K562 (cell line): ENCODE measurements around the gene APOL2. TPM values are rescaled to one million over a fixed set of nuclear protein-coding genes. Genes with fewer than 3 reads are reported as not detected.

ENCODE experiments used
- CBX3 ChIP-seq, 2 experiments: IDR thresholded peaks; 1 replicate in 1 of 2; 2 replicates in 1 of 2; pipeline ENCODE4 v1.6.1; 2012; ENCODE audit warnings: inconsistent platforms in 2 of 2, low read length in 2 of 2, borderline replicate concordance in 1 of 2, control low read depth in 1 of 2
- CSDE1 ChIP-seq, 2 experiments: fragments of 450-650 bp; IDR thresholded peaks; 2 replicates each; pipeline ENCODE4 v1.6.1; 2016; ENCODE audit warnings: mild to moderate bottlenecking in 1 of 2
- FUS ChIP-seq: fragments of 200-400 bp; formaldehyde crosslinking; optimal IDR thresholded peaks from 2 replicates; pipeline ENCODE3; 2017; ENCODE audit warnings: low read depth, low read length
- MAZ ChIP-seq, 2 experiments: fragments of 450-650 bp in 1 of 2; sonication (generic) in 1 of 2; formaldehyde crosslinking; IDR thresholded peaks in 1 of 2; conservative IDR thresholded peaks in 1 of 2; 2 replicates each; pipeline versions ENCODE4 v1.4.0 to v1.5.0; 2020; ENCODE audit warnings: mild to moderate bottlenecking in 1 of 2, missing genetic modification reagents in 1 of 2
- MGA ChIP-seq: fragments of 450-650 bp; IDR thresholded peaks from 2 replicates; pipeline ENCODE4 v1.6.1; 2016; ENCODE audit warnings: mild to moderate bottlenecking, moderate library complexity
- NRF1 ChIP-seq, 2 experiments: fragments of 450-650 bp; IDR thresholded peaks in 1 of 2; conservative IDR thresholded peaks in 1 of 2; 2 replicates each; pipeline ENCODE4 v1.6.1; 2014; ENCODE audit warnings: mild to moderate bottlenecking in 2 of 2
- RFX1 ChIP-seq: fragments of 450-650 bp; IDR thresholded peaks from 2 replicates; pipeline ENCODE4 v1.6.1; 2016; ENCODE audit warnings: mild to moderate bottlenecking, moderate library complexity
- SIN3B ChIP-seq: fragments of 450-650 bp; IDR thresholded peaks from 2 replicates; pipeline ENCODE4 v1.6.1; 2017; ENCODE audit warnings: low read depth, mild to moderate bottlenecking, moderate library complexity
- SPI1 ChIP-seq: IDR thresholded peaks from 2 replicates; pipeline ENCODE4 v1.6.1; 2011; ENCODE audit warnings: low read depth, low read length, control low read depth, borderline replicate concordance
- ZNF263 ChIP-seq: sonication (generic); formaldehyde crosslinking; IDR thresholded peaks from 2 replicates; pipeline ENCODE4 v1.8.0; 2022; ENCODE audit warnings: mild to moderate bottlenecking, missing genetic modification reagents, borderline replicate concordance
- polyA plus RNA-seq, 8 experiments: library from polyadenylated mRNA; depleted of rRNA in 4 of 8; stranded (reverse) in 5 of 8; unstranded in 3 of 8; fragments of >200 nt; fragmentation: Nextera tagmentation in 2 of 8; fragmentation: Illumina TruSeq in 1 of 8; extraction: Ambion mirVana in 2 of 8; extraction: Trizol in 1 of 8; gene quantifications; 2 replicates each; pipeline versions ENCODE4 v1.2.1 to v1.2.3, GENCODE V29; 2011 to 2014; ENCODE audit warnings: inconsistent platforms in 1 of 8, missing spikeins in 1 of 8
- total RNA-seq, 7 experiments: library from RNA; depleted of rRNA in 6 of 7; stranded (reverse); fragments of >200 nt in 6 of 7; fragmentation: Illumina TruSeq in 2 of 7; extraction: Trizol in 2 of 7; gene quantifications; 2 replicates each; pipeline versions ENCODE4 v1.2.1 to v1.2.3, GENCODE V29; 2011 to 2021; ENCODE audit warnings: low replicate concordance in 1 of 7

The APOL2 gene
- total and polyA plus RNA-seq, 9 of the 15 experiments (the other 6 are each of a cell fraction or from before 2014, with no cell fraction given), result 2.7 to 10.6 (median 8.9) TPM

- TF ChIP-seq MGA, result no peak
- peak; percentile 45 to 63; a peak in 3 of 4 replicates for TF ChIP-seq NRF1 (conservative IDR thresholded peaks at IDR 0.05 in 1 of 2, IDR thresholded peaks at IDR 0.05 in 1 of 2)
- TF ChIP-seq SPI1, result peak; percentile 38; the same call in 1 of the 2 replicates
- TF ChIP-seq SIN3B, result no peak
- TF ChIP-seq ZNF263, result no peak
- 0 out of 4 replicates have a peak, but pooled peaks of 1 of the 2 experiments have one; percentile 26 for TF ChIP-seq MAZ (CRISPR knock-in tag; conservative IDR thresholded peaks at IDR 0.05 in 1 of 2, IDR thresholded peaks at IDR 0.05 in 1 of 2)
- no peak for TF ChIP-seq FUS
- TF ChIP-seq CSDE1 (IDR thresholded peaks at IDR 0.05), result peak in 1 of 2 experiments; percentile 81; a peak in 2 of 4 replicates
- no peak for TF ChIP-seq CBX3 (IDR thresholded peaks at IDR 0.05; ENCODE audit: borderline replicate concordance in 1 of 2, low read length in 2 of 2)
- TF ChIP-seq RFX1, result peak; percentile 99
- TF ChIP-seq, all 486 proteins: peak for 8
Measured at GRCh38 chr22:36197065-36197440, 42.3 kb downstream of the APOL2 start (continued).
